GM12891 (cell line): ENCODE results near the gene ADGRG1.

Experiments used
- PAX5 ChIP-seq: IDR thresholded peaks from 2 replicates; pipeline ENCODE4 v1.6.1; 2011; ENCODE audit warnings: low read length, moderate library complexity, mild to moderate bottlenecking; ENCODE audit not compliant: insufficient read depth, severe bottlenecking
- POLR2A ChIP-seq: IDR thresholded peaks from 2 replicates; pipeline ENCODE4 v1.6.1; 2011; ENCODE audit warnings: low read depth, low read length, control low read depth
- POLR2AphosphoS5 ChIP-seq: IDR thresholded peaks from 2 replicates; pipeline ENCODE4 v1.6.1; 2011; ENCODE audit warnings: low read depth, low read length, control low read depth
- POU2F2 ChIP-seq: IDR thresholded peaks from 2 replicates; pipeline ENCODE4 v1.6.1; 2011; ENCODE audit warnings: low read depth, mild to moderate bottlenecking, control low read depth, low read length, moderate library complexity
- SPI1 ChIP-seq: IDR thresholded peaks from 2 replicates; pipeline ENCODE4 v1.6.1; 2011; ENCODE audit warnings: low read depth, low read length, control low read depth
- TAF1 ChIP-seq: IDR thresholded peaks from 2 replicates; pipeline ENCODE4 v1.6.1; 2011; ENCODE audit warnings: low read depth, low read length, control low read depth

DNA sequence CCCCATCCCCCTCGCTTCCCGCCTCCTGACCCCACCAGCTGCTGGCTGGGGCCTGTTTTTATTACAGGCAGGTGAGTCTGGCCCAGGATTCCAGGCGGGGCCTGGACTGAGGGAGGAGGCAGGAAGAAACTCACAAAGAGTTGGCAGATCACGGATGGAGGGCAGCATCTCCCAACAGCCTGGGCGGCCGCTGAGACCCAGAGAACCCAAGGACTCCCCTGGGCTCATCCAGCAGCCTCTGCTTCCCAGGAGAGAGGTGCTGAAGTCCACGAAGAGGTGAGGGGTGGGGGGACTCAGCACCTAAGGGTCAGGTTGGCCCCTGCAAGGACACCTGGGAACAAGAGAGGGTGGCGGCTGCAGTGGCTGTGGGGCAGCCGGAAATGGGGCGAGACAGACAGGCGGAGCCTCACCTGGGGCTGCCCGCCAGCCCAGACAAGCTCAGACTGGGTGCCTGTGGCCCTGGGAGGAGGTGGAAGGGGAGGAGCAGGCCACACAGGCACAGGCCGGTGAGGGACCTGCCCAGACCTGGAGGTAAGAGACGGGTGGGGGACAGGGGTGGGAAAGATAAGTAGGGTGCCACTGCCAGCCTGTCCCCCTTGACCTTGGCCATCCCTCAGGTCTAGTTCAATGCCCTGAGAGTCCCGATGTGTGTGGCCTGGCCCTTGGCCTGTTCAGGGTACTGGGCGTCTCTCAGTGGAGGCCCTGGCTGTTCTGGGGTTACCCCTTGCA is 8.7 kb upstream of the ADGRG1 start:
- TF ChIP-seq POLR2A (no peak), SPI1 (no peak), POLR2AphosphoS5 (no peak), TAF1 (no peak), PAX5 (no peak), POU2F2 (no peak)
